Lung microvascular endothelial cell (primary cell): ENCODE data around the gene HIGD2A. TPM values are rescaled to one million over a fixed set of nuclear protein-coding genes. Genes with fewer than 3 reads are reported as not detected.

Experiments used
- DNase-seq, 2 donors: peaks; one replicate each; pipeline versions ENCODE4 v3.0.0 to v3.0.0-alpha.2; 2010; ENCODE audit warnings: low read depth in 2 of 2
- total RNA-seq: library from RNA; depleted of rRNA; stranded (reverse); fragments of >200 nt; gene quantifications from 2 replicates; pipeline ENCODE4 v1.2.1, GENCODE V29; 2014

Gene HIGD2A
- 35.1 and 41.3 TPM in 2 replicates for total RNA-seq

- peak; percentile 99 for DNase-seq
These were observed at the start of gene HIGD2A, which contains the start of gene NOP16 for GRCh38 chr5:176388444-176389134. Gene HIGD2A, plus strand, starts transcription at chr5:176388751. Its CDS starts 69 bp downstream, at chr5:176388820. Gene NOP16, minus strand, starts transcription at chr5:176388598. Its CDS starts 59 bp downstream, at chr5:176388539.

- no peak for DNase-seq
These were observed 49.2 kb upstream of the HIGD2A start for GRCh38 chr5:176339304-176339703.

- DNase-seq: no peak
These were observed 47.0 kb upstream of the HIGD2A start for GRCh38 chr5:176341325-176342157.

- no peak for DNase-seq
These were observed 46.4 kb upstream of the HIGD2A start for GRCh38 chr5:176342158-176342483.

- no peak for DNase-seq
These were observed 45.6 kb upstream of the HIGD2A start for GRCh38 chr5:176342766-176343458.

- no peak for DNase-seq
These were observed 38.1 kb upstream of the HIGD2A start for GRCh38 chr5:176350416-176350815.

- no peak for DNase-seq
These were observed 36.3 kb upstream of the HIGD2A start for GRCh38 chr5:176352116-176352878.

- DNase-seq: no peak
These were observed 35.0 kb upstream of the HIGD2A start for GRCh38 chr5:176353533-176353932.

- DNase-seq: no peak
These were observed 33.0 kb upstream of the HIGD2A start for GRCh38 chr5:176355400-176356178.

GRCh38 chr5:176356179-176356566 lies 32.4 kb upstream of the HIGD2A start:
- no peak for DNase-seq

- no peak for DNase-seq
These were observed 28.9 kb upstream of the HIGD2A start for GRCh38 chr5:176359658-176360057.

- peak; percentile 25 to 28 for DNase-seq
These were observed 27.6 kb upstream of the HIGD2A start for GRCh38 chr5:176360894-176361436.

- DNase-seq: peak; percentile 94 to 95
These were observed 26.9 kb upstream of the HIGD2A start, which contains the start of gene KIAA1191 for GRCh38 chr5:176361437-176362232. Gene KIAA1191, minus strand, starts transcription at chr5:176361764. Its CDS starts 2,256 bp downstream, at chr5:176359508.

- no peak for DNase-seq
These were observed 26.4 kb upstream of the HIGD2A start for GRCh38 chr5:176362233-176362490.

- DNase-seq: no peak
These were observed 23.7 kb upstream of the HIGD2A start for GRCh38 chr5:176364765-176365350.

GRCh38 chr5:176365351-176366231 lies 23.0 kb upstream of the HIGD2A start, which contains the start of gene ARL10:
Gene ARL10, plus strand, starts transcription at chr5:176365487. Its CDS starts 77 bp downstream, at chr5:176365564.
- DNase-seq: peak; percentile 41 to 56

- peak in 1 of 2 donors; percentile 28 for DNase-seq
These were observed 22.2 kb upstream of the HIGD2A start for GRCh38 chr5:176366232-176366894.

GRCh38 chr5:176368726-176369125 lies 19.8 kb upstream of the HIGD2A start:
- no peak for DNase-seq
